GM23338 (cell line): ENCODE data around the gene CCDC60. TPM values are rescaled to one million over a fixed set of nuclear protein-coding genes. Genes with fewer than 3 reads are reported as not detected.

Source experiments
- ATAC-seq: fragments of 200-7000 bp; cut with Tn5 transposase; 3 replicates; pipeline ENCODE4 v1.9.1; 2020
- DNase-seq: peaks from one replicate; pipeline ENCODE4 v3.0.0-alpha.2; 2015; ENCODE audit warnings: low spot score
- H2AFZ ChIP-seq: fragments of 200-600 bp; sonication (generic); 2 replicates; pipeline ENCODE4 v1.8.0; 2016; ENCODE audit warnings: antibody characterized with exemption, mild to moderate bottlenecking, moderate library complexity
- H3F3A ChIP-seq: fragments of 200-600 bp; sonication (generic); replicated peaks from 2 replicates; pipeline ENCODE4 v1.8.0; 2017; ENCODE audit warnings: antibody characterized with exemption, mixed run types, low read depth
- H3K27ac ChIP-seq: fragments of 200-600 bp; sonication (generic); 2 replicates; pipeline ENCODE4 v1.6.1; 2016; ENCODE audit warnings: low read depth
- H3K27me3 ChIP-seq: fragments of 200-600 bp; sonication (generic); 2 replicates; pipeline ENCODE4 v1.8.0; 2016; ENCODE audit warnings: mild to moderate bottlenecking, mixed run types, moderate library complexity; ENCODE audit not compliant: insufficient read depth
- H3K36me3 ChIP-seq: fragments of 200-600 bp; sonication (generic); 2 replicates; pipeline ENCODE4 v1.8.0; 2016; ENCODE audit warnings: mild to moderate bottlenecking; ENCODE audit not compliant: insufficient read depth
- H3K4me1 ChIP-seq: fragments of 200-600 bp; sonication (generic); 2 replicates; pipeline ENCODE4 v1.8.0; 2016; ENCODE audit warnings: mild to moderate bottlenecking, moderate library complexity; ENCODE audit not compliant: insufficient read depth
- H3K4me2 ChIP-seq: fragments of 200-600 bp; sonication (generic); 2 replicates; pipeline ENCODE4 v1.7.1; 2017; ENCODE audit warnings: mixed run types
- H3K4me3 ChIP-seq: fragments of 200-600 bp; sonication (generic); 2 replicates; pipeline ENCODE4 v1.6.1; 2016; ENCODE audit warnings: mixed run types
- H3K79me2 ChIP-seq: fragments of 200-600 bp; sonication (generic); replicated peaks from 2 replicates; pipeline ENCODE4 v1.8.0; 2017; ENCODE audit warnings: mild to moderate bottlenecking; ENCODE audit not compliant: insufficient read depth
- H3K9me2 ChIP-seq: fragments of 200-600 bp; sonication (generic); 2 replicates; pipeline ENCODE4 v1.8.0; 2017; ENCODE audit not compliant: insufficient read depth
- H4K20me1 ChIP-seq: fragments of 200-600 bp; sonication (generic); replicated peaks from 2 replicates; pipeline ENCODE4 v1.8.0; 2017; ENCODE audit warnings: mild to moderate bottlenecking; ENCODE audit not compliant: insufficient read depth
- H3K27ac Mint-ChIP-seq: 2 replicates; pipeline ENCODE4 v1.8.0; 2020; ENCODE audit warnings: inconsistent platforms, mild to moderate bottlenecking, moderate library complexity, mixed read lengths
- H3K27me3 Mint-ChIP-seq: 3 replicates; pipeline ENCODE4 v1.8.0; 2022; ENCODE audit warnings: low read depth, mild to moderate bottlenecking, moderate library complexity, mixed read lengths, inconsistent platforms; ENCODE audit not compliant: insufficient read depth, poor library complexity
- H3K36me3 Mint-ChIP-seq: 3 replicates; pipeline ENCODE4 v1.8.0; 2021; ENCODE audit warnings: low read depth, mild to moderate bottlenecking, inconsistent platforms, moderate library complexity, mixed read lengths
- H3K4me1 Mint-ChIP-seq: 3 replicates; pipeline ENCODE4 v1.8.0; 2020; ENCODE audit warnings: mild to moderate bottlenecking, inconsistent platforms, mixed read lengths
- H3K4me3 Mint-ChIP-seq: 3 replicates; pipeline ENCODE4 v1.8.0; 2021; ENCODE audit warnings: moderate library complexity, mild to moderate bottlenecking, inconsistent platforms, mixed read lengths
- H3K9me3 Mint-ChIP-seq: 3 replicates; pipeline ENCODE4 v1.8.0; 2020; ENCODE audit warnings: moderate library complexity, mild to moderate bottlenecking, inconsistent platforms, mixed read lengths
- CREB1 ChIP-seq: fragments of 250-450 bp; sonication (Bioruptor Pico); IDR thresholded peaks from 2 replicates; pipeline ENCODE4 v1.5.0; 2020; ENCODE audit warnings: low read depth, mild to moderate bottlenecking, moderate library complexity
- CTCF ChIP-seq, 2 experiments: fragments of 200-600 bp in 1 of 2; sonication (generic) in 1 of 2; conservative IDR thresholded peaks; 2 replicates each; pipeline versions ENCODE4 v1.5.1 to v1.6.1; 2016 to 2017; ENCODE audit warnings: antibody characterized with exemption in 2 of 2, low read depth in 2 of 2, mild to moderate bottlenecking in 2 of 2, moderate library complexity in 1 of 2
- ETS1 ChIP-seq: IDR thresholded peaks from 2 replicates; pipeline ENCODE4 v1.6.1; 2016; ENCODE audit warnings: antibody characterized with exemption
- EZH2 ChIP-seq: fragments of 200-600 bp; sonication (generic); IDR thresholded peaks from one replicate; pipeline ENCODE4 v1.8.0; 2017; ENCODE audit warnings: antibody characterized with exemption, mild to moderate bottlenecking, low read depth; ENCODE audit not compliant: unreplicated experiment
- EZH2phosphoT487 ChIP-seq: fragments of 200-600 bp; sonication (generic); IDR thresholded peaks from one replicate; pipeline ENCODE4 v1.8.1; 2018; ENCODE audit warnings: antibody characterized with exemption; ENCODE audit not compliant: unreplicated experiment
- JUNB ChIP-seq: IDR thresholded peaks from one replicate; pipeline ENCODE4 v1.6.1; 2016; ENCODE audit warnings: antibody characterized with exemption; ENCODE audit not compliant: unreplicated experiment
- NANOG ChIP-seq: IDR thresholded peaks from 2 replicates; pipeline ENCODE4 v1.6.1; 2016; ENCODE audit warnings: antibody characterized with exemption, borderline replicate concordance
- POLR2AphosphoS5 ChIP-seq: IDR thresholded peaks from 2 replicates; pipeline ENCODE4 v1.6.1; 2016; ENCODE audit warnings: antibody characterized with exemption, low read depth
- REST ChIP-seq: IDR thresholded peaks from one replicate; pipeline ENCODE4 v1.6.1; 2018; ENCODE audit warnings: antibody characterized with exemption; ENCODE audit not compliant: unreplicated experiment
- STAT1 ChIP-seq: IDR thresholded peaks from one replicate; pipeline ENCODE4 v1.6.1; 2016; ENCODE audit warnings: antibody characterized with exemption; ENCODE audit not compliant: unreplicated experiment
- ZNF114 ChIP-seq: fragments of 250-450 bp; sonication (Bioruptor Pico); IDR thresholded peaks from 2 replicates; pipeline ENCODE4 v1.5.0; 2020; ENCODE audit warnings: mild to moderate bottlenecking, moderate library complexity
- ZNF331 ChIP-seq: fragments of 250-450 bp; sonication (Bioruptor Pico); IDR thresholded peaks from 2 replicates; pipeline ENCODE4 v1.5.0; 2020; ENCODE audit warnings: low read depth, mild to moderate bottlenecking, moderate library complexity
- ZNF462 ChIP-seq: fragments of 250-450 bp; sonication (Bioruptor Pico); IDR thresholded peaks from 2 replicates; pipeline ENCODE4 v1.5.0; 2020; ENCODE audit warnings: mild to moderate bottlenecking, moderate library complexity
- polyA plus RNA-seq: library from polyadenylated mRNA; unstranded; fragments of >200 nt; fragmentation: Nextera tagmentation; extraction: Ambion mirVana; gene quantifications from 2 replicates; pipeline ENCODE4 v1.2.1, GENCODE V29; 2016
- total RNA-seq: library from RNA; depleted of rRNA; stranded (reverse); fragments of >200 nt; shearing (Covaris generic); gene quantifications from 2 replicates; pipeline ENCODE4 v1.2.3, GENCODE V29; 2014

CCDC60 gene
- total and polyA plus RNA-seq, 2 experiments from 2014 or later = 0.53 TPM; not detected in 1

GRCh38 chr12:119311878-119312277 is 22.7 kb upstream of the CCDC60 start:
- Histone ChIP-seq H3K9me2 (0 out of 2 replicates have a peak, but pooled peaks cover 5% of the 10 kb centered on the region), H3K4me3 (no peak overlapping the region), H4K20me1 (no peaks in the 10 kb centered on the region), H3K4me1 (peaks cover 9% of the 10 kb centered on the region; the same call in 1 of the 2 replicates), H2AFZ (peak overlapping the region; percentile 6; the same call in 1 of the 2 replicates), H3F3A (no peaks in the 10 kb centered on the region), H3K27me3 (no peaks in the 10 kb centered on the region), H3K36me3 (no peaks in the 10 kb centered on the region), H3K4me2 (no peak overlapping the region), H3K79me2 (no peaks in the 10 kb centered on the region), H3K27ac (no peak overlapping the region)
- H3K36me3 Mint-ChIP-seq = peaks cover 7% of the 10 kb centered on the region; the same call in 2 of the 3 replicates
- H3K9me3 Mint-ChIP-seq = peaks cover 12% of the 10 kb centered on the region
- TF ChIP-seq POLR2AphosphoS5 (no peak), ETS1 (no peak), JUNB (no peak), REST (no peak), EZH2phosphoT487 (no peak), CREB1 (CRISPR knock-in tag) (no peak), CTCF (conservative IDR thresholded peaks at IDR 0.05; ENCODE audit: low read depth in 2 of 2) (no peak), ZNF114 (CRISPR knock-in tag) (no peak), EZH2 (no peak), ZNF331 (CRISPR knock-in tag) (no peak), STAT1 (no peak), ZNF462 (no peak), NANOG (no peak)
- no peak overlapping the region for H3K27ac Mint-ChIP-seq
- H3K4me1 Mint-ChIP-seq = peaks cover 18% of the 10 kb centered on the region; the same call in 2 of the 3 replicates
- no peak for ATAC-seq
- H3K27me3 Mint-ChIP-seq = peaks cover 10% of the 10 kb centered on the region
- no peak overlapping the region for H3K4me3 Mint-ChIP-seq
- no peak for DNase-seq
